Femur (tissue), 1 donor: Measurements from ENCODE around the gene UNC13B.

Source experiments
- DNase-seq: peaks from one replicate; pipeline ENCODE4 v3.0.0-alpha.2; 2017

UNC13B gene

DNA sequence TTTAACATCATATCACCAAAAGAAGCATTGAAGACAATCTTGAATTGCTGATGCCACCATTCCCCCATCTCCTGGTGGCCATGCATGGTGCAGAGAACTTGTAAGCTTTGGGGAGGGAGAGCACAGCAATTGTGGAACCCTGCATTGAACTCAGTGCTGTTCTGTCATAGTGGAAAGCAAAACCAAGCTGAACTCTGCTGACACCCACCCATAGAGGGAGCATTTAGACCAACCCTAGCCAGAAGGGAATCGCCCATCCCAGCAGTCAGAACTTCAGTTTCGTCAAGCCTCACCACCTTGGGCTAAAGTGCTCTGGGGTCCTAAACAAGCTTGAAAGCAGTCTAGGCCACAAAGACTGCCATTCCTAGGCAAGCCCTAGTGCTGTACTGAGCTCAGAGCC is 290.7 kb downstream of the UNC13B start:
- DNase-seq: no peak

DNA sequence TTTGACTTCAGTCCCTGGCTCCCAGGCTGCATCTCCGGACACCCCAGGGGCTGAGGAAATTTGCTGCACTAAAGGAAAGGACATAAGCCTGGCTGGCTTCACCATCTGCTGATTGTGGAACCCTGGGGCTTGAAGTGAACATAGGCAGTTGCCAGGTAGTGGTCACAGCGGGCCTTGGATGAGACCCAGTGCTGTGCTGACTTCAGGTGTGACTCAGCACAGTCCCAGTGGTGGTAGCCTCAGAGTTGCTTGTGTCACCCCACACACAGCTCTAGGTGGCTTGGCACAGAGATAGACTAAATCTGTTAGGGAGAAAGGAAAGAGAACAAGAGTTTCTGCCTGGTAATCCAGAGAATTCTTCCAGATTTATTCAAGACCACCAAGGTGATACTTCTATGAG is 292.0 kb downstream of the UNC13B start:
- DNase-seq: no peak
